ENCODE measurements around the gene CTCF.
"Not testable (repeated sequence)": the region's sequence is repeated elsewhere in the genome, so short reads cannot be mapped to it uniquely, and the experiment has no call there.

The CTCF gene

DNA sequence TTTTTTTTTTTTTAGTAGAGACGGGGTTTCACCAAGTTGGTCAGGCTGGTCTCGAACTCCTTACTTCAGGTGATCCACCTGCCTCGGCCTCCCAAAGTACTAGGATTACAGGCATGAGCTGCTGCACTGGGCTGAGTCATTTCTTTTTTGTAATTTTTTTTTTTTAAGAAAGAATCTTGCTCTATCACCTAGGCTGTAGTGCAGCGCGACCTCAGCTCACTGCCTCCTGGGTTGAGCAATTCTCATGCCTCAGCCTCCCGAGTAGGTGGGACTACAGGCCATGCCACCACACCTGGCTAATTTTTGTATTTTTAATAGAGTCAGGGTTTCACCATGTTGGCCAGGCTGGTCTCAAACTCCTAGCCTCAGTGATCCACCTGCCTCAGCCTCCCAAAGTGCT is 28.3 kb upstream of the CTCF start:
- not testable (repeated sequence) for DNase-seq (ENCODE audit: low read depth)

GRCh38 chr16:67534431-67534830 is 27.9 kb upstream of the CTCF start:
- DNase-seq (ENCODE audit: low read depth): no peak

DNA sequence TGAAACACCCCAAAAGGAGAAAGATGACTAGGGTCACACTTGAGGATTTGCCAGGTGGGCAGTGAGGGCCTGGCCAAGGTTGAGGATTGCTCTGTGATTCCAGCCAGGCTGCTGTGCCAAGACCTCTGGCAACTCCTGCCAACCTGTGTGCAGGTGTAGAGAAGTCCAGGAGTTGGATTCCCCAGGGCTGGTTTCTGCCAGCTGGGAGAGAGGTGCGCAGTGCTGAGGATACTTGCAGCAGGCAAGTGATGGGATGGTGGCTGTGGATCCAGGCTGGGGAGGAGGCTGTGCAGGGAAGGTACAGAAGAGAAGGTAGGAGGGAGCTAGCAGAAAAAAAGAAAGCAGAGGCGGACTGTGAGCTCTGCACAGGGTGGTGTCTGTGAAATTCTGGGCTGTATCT is 27.1 kb upstream of the CTCF start:
- DNase-seq (ENCODE audit: low read depth): no peak

DNA sequence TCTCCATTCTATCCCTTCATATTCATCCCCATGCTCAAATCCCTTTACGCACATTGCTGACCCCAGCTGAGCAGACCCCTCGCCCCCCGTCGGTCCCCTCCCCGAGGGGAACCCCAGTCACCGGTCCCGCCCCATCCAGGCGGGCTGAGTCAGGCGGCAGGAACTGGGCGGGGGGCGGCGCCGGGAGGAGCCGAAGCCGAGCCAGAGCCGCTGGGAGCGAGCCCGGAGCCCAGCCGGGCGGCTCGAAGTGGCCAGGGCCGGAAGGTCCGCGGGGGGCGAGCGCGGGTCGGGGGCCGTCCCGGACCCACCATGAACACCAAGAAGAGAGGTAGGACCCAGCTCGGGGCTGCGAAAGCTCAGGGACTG is 25.1 kb upstream of the CTCF start:
- DNase-seq (ENCODE audit: low read depth): peak; percentile 43

DNA sequence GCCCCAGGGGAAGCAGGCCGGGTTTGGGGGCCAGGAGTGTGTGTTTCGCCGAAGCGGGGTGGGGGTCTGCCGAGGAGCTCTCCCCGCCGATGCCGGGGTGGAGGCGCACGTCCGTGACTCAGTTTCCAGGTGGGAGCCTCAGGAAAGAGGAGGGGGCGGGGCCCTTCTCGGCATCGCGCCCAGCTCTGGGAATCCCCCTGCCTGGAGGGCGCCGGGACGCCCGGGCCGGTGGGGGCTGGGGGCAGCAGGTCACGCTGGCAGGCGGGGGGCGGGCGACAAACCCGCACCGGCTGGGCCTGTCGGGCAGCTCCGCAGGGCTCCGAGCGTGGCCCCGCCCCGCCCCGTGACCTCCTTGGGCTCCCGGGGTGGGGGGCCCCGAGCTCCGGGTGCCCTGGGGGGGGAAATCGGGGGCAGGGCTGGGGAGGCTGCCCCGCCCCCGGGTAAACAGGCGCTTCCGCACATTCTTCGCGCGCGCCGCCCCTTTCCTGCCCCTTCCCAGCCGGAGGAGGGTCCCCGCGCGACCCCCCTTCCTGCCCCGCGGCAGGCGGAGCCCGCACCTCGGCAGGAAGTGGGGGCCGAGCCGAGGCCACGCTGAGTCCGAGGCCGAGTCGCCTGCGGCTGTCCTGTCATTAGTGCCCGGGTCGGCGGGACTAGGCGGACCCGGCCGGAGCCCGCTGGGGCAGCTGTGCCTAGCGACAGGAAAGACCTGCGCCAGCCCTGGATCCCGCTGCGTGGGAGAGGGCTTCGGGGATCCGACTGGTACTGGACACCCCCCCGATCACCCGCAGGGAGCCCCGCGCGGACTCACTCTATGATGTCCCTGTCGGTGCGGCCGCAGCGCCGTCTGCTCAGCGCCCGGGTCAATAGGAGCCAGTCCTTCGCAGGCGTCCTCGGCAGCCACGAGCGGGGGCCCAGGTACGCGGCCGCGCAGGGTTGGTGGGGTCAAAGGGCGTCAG is 24.4 kb upstream of the CTCF start:
- DNase-seq (ENCODE audit: low read depth): peak; percentile 61

DNA sequence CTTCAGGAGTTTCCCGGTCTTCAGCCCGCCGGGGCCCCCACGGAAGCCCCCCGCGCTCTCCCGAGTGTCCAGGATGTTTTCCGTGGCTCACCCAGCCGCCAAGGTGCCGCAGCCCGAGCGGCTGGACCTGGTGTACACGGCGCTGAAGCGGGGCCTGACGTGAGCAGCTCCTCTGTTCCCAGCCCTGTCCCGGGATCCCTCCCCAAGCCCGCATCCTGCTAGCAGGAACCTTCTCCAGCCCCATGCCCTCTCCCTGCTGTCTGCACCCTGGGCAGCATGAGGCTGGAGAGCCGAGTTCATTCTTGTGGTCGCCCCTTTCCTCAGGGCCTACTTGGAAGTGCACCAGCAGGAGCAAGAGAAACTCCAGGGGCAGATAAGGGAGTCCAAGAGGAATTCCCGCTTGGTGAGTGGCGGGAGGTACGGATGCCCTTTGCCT is 23.6 kb upstream of the CTCF start:
- no peak for DNase-seq (ENCODE audit: low read depth)

DNA sequence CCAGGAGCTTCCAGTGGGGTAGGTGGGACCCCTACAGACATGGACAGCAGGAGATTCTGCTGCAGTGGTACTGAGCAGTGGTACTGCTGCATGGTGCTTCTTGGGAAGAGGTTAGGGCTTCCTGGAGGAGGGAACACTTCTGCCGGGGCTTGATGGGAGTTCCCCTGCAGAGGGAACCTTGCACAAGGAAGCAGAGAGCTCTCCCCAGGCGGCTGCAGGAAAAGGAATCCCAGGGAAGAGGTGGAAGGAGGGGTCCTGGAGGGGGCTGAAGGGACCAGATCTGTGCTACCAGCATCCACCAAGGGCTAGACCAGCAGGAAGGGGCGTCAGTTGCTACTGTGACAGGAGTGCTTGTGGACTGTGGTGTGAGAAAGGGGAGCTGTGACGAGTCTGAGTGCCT is 23.1 kb upstream of the CTCF start:
- no peak for DNase-seq (ENCODE audit: low read depth)

DNA sequence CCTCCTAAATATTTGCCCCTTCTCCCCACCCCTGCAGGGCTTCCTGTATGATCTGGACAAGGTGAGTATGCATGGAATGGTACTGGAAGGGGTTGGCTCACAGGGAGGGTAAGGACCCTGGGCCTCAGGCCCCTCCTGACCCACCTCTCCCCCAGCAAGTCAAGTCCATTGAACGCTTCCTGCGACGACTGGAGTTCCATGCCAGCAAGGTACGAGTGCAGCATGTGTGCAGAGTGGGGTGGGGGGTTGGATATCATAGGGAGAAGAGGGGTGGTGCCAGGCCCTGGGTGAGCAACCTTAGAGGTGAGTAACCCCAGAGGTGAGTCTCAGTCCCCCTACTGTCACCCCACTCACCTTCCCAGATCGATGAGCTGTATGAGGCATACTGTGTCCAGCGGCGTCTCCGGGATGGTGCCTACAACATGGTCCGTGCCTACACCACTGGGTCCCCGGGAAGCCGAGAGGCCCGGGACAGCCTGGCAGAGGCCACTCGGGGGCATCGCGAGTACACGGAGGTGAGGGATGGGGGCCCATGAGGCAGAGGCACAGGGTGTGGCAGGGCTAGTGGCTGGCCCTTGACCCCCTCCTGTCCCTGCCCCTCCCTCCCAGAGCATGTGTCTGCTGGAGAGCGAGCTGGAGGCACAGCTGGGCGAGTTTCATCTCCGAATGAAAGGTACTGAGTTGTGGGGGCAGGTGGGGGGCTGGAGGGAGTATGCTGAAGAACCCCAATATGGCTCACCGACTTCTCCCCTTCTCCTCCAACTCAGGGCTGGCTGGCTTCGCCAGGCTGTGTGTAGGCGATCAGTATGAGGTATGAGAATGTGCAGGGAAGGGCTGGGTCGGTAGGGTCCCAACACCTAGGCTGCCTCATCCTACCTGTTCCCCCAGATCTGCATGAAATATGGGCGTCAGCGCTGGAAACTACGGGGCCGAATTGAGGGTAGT is 22.4 kb upstream of the CTCF start:
- DNase-seq (ENCODE audit: low read depth): no peak

GRCh38 chr16:67540756-67541155 is 21.6 kb upstream of the CTCF start:
- no peak for DNase-seq (ENCODE audit: low read depth)

DNA sequence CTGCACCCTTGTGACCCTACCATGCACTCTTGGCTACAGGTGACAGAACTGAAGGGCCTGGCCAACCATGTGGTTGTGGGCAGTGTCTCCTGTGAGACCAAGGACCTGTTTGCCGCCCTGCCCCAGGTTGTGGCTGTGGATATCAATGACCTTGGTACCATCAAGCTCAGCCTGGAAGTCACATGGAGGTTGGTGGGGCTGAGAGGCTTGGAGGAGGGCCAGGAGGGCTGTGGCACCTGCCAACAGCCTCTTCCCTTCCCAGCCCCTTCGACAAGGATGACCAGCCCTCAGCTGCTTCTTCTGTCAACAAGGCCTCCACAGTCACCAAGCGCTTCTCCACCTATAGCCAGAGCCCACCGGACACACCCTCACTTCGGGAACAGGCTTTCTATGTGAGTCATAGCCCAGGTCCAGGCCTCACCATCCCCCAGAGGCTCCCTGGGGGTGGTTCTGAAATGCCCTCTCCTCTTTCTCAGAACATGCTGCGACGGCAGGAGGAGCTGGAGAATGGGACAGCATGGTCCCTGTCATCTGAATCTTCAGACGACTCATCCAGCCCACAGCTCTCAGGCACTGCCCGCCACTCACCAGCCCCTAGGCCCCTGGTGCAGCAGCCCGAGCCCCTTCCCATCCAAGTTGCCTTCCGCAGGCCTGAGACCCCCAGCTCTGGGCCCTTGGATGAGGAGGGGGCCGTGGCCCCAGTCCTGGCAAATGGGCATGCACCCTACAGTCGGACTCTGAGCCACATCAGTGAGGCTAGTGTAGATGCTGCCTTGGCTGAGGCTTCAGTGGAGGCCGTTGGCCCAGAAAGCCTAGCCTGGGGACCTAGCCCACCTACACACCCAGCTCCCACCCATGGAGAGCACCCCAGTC is 20.7 kb upstream of the CTCF start:
- no peak for DNase-seq (ENCODE audit: low read depth)

GRCh38 chr16:67542464-67542863 is 19.9 kb upstream of the CTCF start:
- peak; percentile 52 for DNase-seq (ENCODE audit: low read depth)

DNA sequence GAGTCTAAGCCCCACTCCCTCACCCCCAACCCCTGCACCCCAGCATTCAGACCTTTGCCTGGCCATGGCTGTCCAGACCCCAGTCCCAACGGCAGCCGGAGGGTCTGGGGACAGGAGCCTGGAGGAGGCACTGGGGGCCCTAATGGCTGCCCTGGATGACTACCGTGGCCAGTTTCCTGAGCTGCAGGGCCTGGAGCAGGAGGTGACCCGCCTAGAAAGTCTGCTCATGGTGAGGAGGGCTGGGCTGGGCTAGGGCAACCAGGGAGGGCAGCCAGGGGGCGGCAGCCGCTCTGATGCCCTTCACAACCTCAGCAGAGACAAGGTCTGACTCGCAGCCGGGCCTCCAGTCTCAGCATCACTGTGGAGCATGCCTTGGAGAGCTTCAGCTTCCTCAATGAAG is 19.3 kb upstream of the CTCF start:
- DNase-seq (ENCODE audit: low read depth): no peak

- DNase-seq (ENCODE audit: low read depth): no peak
These were observed 18.7 kb upstream of the CTCF start for GRCh38 chr16:67543582-67543981.

DNA sequence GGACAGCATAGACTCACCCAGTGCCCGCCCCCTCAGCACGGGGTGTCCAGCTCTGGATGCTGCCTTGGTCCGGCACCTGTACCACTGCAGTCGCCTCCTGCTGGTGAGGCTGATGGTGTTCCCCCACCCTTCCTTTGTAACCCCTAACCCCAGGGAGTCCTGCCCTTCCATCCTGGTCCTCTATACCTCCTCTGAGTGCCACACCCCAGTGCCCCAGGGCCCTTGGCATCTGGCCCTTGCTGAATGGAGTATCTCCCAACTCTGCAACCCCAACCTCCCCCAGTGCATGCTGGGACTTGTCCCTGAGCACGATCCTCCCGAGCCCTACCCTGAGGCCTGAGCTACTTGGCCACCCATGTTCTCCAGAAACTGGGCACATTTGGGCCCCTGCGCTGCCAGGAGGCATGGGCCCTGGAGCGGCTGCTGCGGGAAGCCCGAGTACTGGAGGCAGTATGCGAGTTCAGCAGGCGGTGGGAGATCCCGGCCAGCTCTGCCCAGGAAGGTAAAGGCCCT is 17.9 kb upstream of the CTCF start:
- no peak for DNase-seq (ENCODE audit: low read depth)

GRCh38 chr16:67544844-67545664 is 17.3 kb upstream of the CTCF start:
- DNase-seq (ENCODE audit: low read depth): no peak

DNA sequence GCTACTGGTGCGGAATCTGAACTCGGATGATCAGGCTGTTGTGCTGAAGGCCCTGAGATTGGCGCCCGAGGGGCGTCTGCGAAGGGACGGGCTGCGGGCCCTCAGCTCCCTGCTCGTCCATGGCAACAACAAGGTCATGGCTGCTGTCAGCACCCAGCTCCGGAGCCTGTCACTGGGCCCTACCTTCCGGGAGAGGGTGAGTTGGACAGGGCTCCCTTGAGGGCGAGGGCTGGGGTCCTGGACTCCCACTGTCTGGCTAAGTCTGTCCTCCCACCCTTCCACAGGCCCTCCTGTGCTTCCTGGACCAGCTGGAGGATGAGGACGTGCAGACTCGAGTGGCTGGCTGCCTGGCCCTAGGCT is 16.7 kb upstream of the CTCF start:
- no peak for DNase-seq (ENCODE audit: low read depth)

DNA sequence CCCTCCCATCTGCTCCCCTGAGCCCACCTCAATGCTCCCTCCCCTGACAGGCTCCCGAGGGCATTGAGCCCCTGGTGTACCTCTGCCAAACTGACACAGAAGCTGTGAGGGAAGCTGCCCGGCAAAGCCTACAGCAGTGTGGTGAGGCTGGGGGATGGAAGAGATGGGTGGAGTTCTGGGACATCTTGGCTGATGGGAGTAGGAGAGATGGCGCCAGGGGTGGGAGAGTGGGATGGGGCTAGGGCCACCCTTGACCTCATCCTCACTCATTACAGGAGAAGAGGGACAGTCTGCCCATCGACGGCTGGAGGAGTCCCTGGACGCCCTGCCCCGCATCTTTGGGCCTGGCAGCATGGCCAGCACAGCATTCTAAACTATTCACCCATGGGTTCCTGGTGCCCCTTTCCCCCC is 16.2 kb upstream of the CTCF start:
- no peak for DNase-seq (ENCODE audit: low read depth)

- DNase-seq (ENCODE audit: low read depth): peak; percentile 61
These were observed 15.4 kb upstream of the CTCF start for GRCh38 chr16:67546761-67547422.

DNA sequence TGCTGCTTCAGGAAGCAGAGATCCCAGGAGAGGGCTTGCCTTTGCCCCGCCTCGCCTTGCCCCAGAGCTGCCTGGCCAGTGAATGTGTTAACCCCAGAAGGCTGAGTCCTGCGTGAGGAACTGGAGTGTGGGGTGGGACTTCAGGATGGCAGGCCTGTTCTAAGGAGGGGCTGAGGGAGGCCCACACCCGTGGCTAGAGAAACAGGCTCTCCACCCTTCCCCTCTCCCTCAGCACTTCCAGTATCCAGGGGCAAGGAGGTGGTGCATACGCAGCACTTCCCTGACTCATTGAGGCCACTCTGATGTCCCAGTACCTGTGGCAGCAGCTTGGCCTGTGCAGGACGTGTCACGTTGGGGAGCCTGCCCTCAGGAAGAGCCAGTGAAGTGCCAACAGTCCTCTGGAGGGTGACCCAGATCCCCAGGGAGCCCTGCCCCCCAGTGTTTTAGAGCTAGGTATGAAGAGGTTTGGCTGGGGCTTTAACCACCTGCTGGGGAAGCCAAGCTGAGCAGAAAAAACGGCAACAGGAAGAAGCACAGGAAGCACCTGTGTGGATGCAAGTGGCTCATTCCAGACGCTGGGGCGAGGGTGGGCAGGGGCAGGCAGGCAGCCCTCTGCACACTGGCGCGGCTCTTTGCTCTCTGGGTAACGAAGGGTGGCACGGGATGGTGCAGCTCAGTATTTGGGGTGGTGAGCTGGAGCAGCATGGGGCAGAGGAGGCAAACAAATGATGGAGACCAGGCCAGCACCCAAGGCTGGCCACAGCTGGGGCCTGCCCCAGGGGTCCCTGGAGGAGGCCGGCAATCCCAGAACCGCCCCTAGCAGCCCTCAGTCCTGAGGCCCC is 14.7 kb upstream of the CTCF start:
- peak; percentile 38 for DNase-seq (ENCODE audit: low read depth)

Data from activated T-helper 1 cell treated with Interleukin-2 at 50 U/mL for 16 hours (primary cell).